ENCODE measurements around the gene NCF1. TPM values are rescaled to one million over a fixed set of nuclear protein-coding genes. Genes with fewer than 3 reads are reported as not detected.
"Not testable (repeated sequence)": the region's sequence is repeated elsewhere in the genome, so short reads cannot be mapped to it uniquely, and the experiment has no call there.

The NCF1 gene
- total RNA-seq, 1 donor from 2014 or later: 2.7 TPM

- peak; percentile 68 for DNase-seq
Observed at GRCh38 chr7:74788369-74789150, 14.7 kb downstream of the NCF1 start.

- not testable (repeated sequence) for DNase-seq
Observed at GRCh38 chr7:74789200-74789736, 15.5 kb downstream of the NCF1 start.

- not testable (repeated sequence) for DNase-seq
Observed at GRCh38 chr7:74797848-74798622, 24.2 kb downstream of the NCF1 start.

GRCh38 chr7:74798644-74799043 is 24.8 kb downstream of the NCF1 start:
- DNase-seq: not testable (repeated sequence)

GRCh38 chr7:74815882-74816281 is 42.1 kb downstream of the NCF1 start:
- DNase-seq: not testable (repeated sequence)

GRCh38 chr7:74820146-74820805 is 46.5 kb downstream of the NCF1 start:
- not testable (repeated sequence) for DNase-seq

- DNase-seq: not testable (repeated sequence)
Observed at GRCh38 chr7:74821259-74821658, 47.4 kb downstream of the NCF1 start.

- not testable (repeated sequence) for DNase-seq
Observed at GRCh38 chr7:74829959-74830358, 56.1 kb downstream of the NCF1 start.

GRCh38 chr7:74830411-74830810 is 56.6 kb downstream of the NCF1 start:
- DNase-seq: not testable (repeated sequence)

Other genes with a start within 250 kb of the NCF1 start
- gene GTF2I, start 116.3 kb upstream of the NCF1 start, total RNA-seq: 176 TPM
- gene GTF2IRD2, start 77.6 kb downstream of the NCF1 start, total RNA-seq: 10.0 TPM
- gene CASTOR2, start 190.7 kb downstream of the NCF1 start, total RNA-seq: 8.3 TPM

Data from skin of body (tissue), 2 donors.